Measurements from ENCODE around the gene FHOD3. TPM values are rescaled to one million over a fixed set of nuclear protein-coding genes. Genes with fewer than 3 reads are reported as not detected.

The FHOD3 gene
- total and polyA plus RNA-seq, 2 of the 4 experiments (the other 2 are of a cell fraction), result 14.6 to 16.0 TPM

DNA sequence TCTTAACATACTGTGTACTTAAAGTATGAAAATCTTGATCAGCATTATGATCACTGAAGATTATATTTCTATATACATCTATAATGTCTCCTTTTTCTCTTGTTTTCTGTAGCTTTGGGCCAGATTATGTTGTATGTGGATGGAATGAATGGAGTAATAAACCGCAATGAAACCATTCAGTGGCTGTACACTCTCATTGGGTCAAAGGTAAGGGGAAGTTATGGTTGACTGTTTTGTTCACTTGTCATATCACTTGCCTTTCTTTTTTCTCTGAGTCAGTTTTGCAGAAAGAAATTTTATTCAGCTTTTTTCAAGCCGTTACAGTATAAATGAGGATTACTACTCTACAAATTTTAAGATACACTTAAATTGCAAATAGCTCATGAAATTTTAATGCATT, 278.8 kb downstream of the FHOD3 start:
- in situ Hi-C loops (cut with MboI; ENCODE audit: low sequenced_read_pairs), result no loop called here
- H3K18ac ChIP-seq (ENCODE audit: low read depth, low read length), result no peak overlapping the region
- dilution Hi-C loops (cut with HindIII; ENCODE audit: low sequenced_read_pairs, unreplicated experiment), result no loop called here
- H2BK5ac ChIP-seq (ENCODE audit: low read depth, low read length, poor library complexity, severe bottlenecking), result no peak overlapping the region
- no peak overlapping the region for H2AFZ ChIP-seq (replicated peaks; ENCODE audit: low read length, poor library complexity)
- no peak overlapping the region for H3K14ac ChIP-seq (replicated peaks; ENCODE audit: low read depth, low read length)
- no peak overlapping the region for H4K5ac ChIP-seq (ENCODE audit: low read depth, low read length)
- H3K4ac ChIP-seq (ENCODE audit: low read depth, low read length), result no peak overlapping the region
- no peaks in the 10 kb centered on the region for H4K20me1 ChIP-seq (ENCODE audit: insufficient read depth, low read length)
- H3K4me2 ChIP-seq (ENCODE audit: low read depth, low read length), result no peak overlapping the region
- H4K91ac ChIP-seq (ENCODE audit: insufficient read depth, low read depth, low read length), result no peak overlapping the region
- no peaks in the 10 kb centered on the region for H3K9me3 ChIP-seq (ENCODE audit: control insufficient read depth, insufficient read depth, low read length)
- no peak overlapping the region for H2AK9ac ChIP-seq (replicated peaks; ENCODE audit: low read depth, low read length, poor library complexity)
- no peaks in the 10 kb centered on the region for H3K36me3 ChIP-seq (ENCODE audit: control insufficient read depth, insufficient read depth, low read length)
- peaks cover 0 to 13% of the 10 kb centered on the region in 2 experiments; a peak in 2 of 4 replicates for H3K79me1 ChIP-seq (ENCODE audit: low read depth in 1 of 2, low read length in 2 of 2)
- no peak overlapping the region for H4K8ac ChIP-seq (ENCODE audit: low read depth in 2 of 2, low read length in 2 of 2)
- no peak for ATAC-seq (ENCODE audit: low read depth)
- no peak overlapping the region for H3K23ac ChIP-seq (ENCODE audit: low read depth, low read length)
- intact Hi-C loops (cut with micrococcal nuclease), result loop anchor here (10.0 kb wide), 1 partner anchor 482 kb away; no protein-coding TSS in a partner anchor
- ChIA-PET CTCF (no interaction called here), POLR2A (ENCODE audit: unreplicated experiment) (no interaction called here)
- no peaks in the 10 kb centered on the region for H3K27me3 ChIP-seq (ENCODE audit: control insufficient read depth, insufficient read depth, low read length)
- peaks cover 22% of the 10 kb centered on the region for H3K4me1 ChIP-seq (ENCODE audit: control insufficient read depth, insufficient read depth, low read length)
- no peak overlapping the region for H2BK20ac ChIP-seq (ENCODE audit: low read depth, low read length)
- no CpG with 5 or more reads among the region's 2 CpGs for WGBS, 2 experiments (ENCODE audit: extremely low coverage in 2 of 2, insufficient read length in 1 of 2)
- no peak for TF ChIP-seq SMC3 (IDR thresholded peaks at IDR 0.05; ENCODE audit: low read depth, low read length)
- TF ChIP-seq FOS (IDR thresholded peaks at IDR 0.05; ENCODE audit: low read depth, low read length), result no peak
- TF ChIP-seq RFX5 (IDR thresholded peaks at IDR 0.05; ENCODE audit: low read depth, low read length), result no peak
- TF ChIP-seq, protein P1, sequence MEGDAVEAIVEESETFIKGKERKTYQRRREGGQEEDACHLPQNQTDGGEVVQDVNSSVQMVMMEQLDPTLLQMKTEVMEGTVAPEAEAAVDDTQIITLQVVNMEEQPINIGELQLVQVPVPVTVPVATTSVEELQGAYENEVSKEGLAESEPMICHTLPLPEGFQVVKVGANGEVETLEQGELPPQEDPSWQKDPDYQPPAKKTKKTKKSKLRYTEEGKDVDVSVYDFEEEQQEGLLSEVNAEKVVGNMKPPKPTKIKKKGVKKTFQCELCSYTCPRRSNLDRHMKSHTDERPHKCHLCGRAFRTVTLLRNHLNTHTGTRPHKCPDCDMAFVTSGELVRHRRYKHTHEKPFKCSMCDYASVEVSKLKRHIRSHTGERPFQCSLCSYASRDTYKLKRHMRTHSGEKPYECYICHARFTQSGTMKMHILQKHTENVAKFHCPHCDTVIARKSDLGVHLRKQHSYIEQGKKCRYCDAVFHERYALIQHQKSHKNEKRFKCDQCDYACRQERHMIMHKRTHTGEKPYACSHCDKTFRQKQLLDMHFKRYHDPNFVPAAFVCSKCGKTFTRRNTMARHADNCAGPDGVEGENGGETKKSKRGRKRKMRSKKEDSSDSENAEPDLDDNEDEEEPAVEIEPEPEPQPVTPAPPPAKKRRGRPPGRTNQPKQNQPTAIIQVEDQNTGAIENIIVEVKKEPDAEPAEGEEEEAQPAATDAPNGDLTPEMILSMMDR (conservative IDR thresholded peaks at IDR 0.05; ENCODE audit: low read depth, low read length), result no peak
- no peak overlapping the region for H2BK120ac ChIP-seq (ENCODE audit: low read depth, low read length)
- no peak overlapping the region for H3K9ac ChIP-seq (ENCODE audit: low read depth, low read length)
- no peak for DNase-seq
- no peak overlapping the region for H2BK15ac ChIP-seq (ENCODE audit: low read depth, low read length)
- peaks cover 14% of the 10 kb centered on the region for H3K9me1 ChIP-seq (ENCODE audit: insufficient read depth, low read length)
- H3K56ac ChIP-seq (ENCODE audit: extremely low read depth, insufficient read depth, low read length), result no peak overlapping the region
- BruUV-seq (replicated peaks), result no TSS peak
- no peak overlapping the region for H3K4me3 ChIP-seq (ENCODE audit: insufficient read depth, low read depth, low read length)
- no peak overlapping the region for H3K27ac ChIP-seq (ENCODE audit: insufficient read depth, low read length)
- H2AK5ac ChIP-seq (ENCODE audit: low read depth, low read length), result no peak overlapping the region

All from IMR-90 (cell line).